ENCODE results near the gene CDK16.

The CDK16 gene

DNA sequence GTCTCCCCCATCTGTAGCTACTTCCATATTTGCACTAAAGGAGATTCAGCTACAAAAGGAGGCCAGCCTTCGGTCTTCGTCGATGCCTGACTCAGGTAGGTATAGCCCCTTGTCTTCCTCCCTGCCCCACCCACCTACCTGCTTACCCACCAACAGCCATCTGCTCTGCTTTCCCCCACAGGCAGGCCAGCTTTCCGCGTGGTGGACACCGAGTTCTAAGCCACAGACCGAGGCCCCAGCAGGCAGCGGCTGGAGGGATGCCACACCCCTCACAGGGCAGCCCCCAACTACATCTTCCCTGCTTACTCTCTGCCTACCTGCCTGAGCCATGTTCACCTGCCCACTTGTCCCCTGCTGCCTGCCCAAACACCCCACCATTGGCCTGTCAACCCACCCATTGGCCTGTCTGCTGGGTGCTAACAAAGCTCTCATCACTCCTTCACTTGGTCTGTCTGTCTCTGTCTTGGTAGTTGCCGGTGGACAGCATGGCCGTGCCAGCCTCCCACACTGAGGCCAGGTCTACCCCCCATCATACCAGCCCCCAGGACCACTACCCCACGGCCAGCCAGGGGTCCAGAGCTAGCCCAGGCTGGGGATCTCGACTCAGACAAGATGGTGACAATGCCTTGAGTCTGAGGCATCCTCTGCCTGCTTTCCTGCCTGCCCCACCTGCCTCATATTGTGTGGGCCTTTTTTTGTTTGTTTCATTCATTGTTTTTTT lies 10.2 kb downstream of the CDK16 start:
- no peak for FAIRE-seq

DNA sequence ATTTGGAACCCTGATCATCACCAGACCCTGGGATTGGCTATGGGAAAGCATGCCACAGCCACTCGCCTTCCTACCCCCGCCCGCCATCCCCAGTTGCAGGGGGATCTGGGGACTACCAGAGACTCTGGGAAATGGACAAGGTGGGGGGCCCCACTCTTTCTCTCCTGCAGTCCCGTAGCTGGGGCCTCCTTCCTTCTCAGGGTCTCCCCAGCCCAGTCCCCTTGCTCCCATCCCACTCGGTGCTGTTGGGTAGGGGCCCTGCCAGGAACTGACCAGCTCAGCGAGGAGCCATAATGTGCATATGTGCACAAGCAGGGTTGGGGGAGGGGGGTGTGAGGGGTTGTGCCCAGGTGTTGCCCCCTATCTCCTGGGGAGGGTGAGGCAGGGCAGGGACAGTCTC lies 10.9 kb downstream of the CDK16 start:
- FAIRE-seq, result no peak

DNA sequence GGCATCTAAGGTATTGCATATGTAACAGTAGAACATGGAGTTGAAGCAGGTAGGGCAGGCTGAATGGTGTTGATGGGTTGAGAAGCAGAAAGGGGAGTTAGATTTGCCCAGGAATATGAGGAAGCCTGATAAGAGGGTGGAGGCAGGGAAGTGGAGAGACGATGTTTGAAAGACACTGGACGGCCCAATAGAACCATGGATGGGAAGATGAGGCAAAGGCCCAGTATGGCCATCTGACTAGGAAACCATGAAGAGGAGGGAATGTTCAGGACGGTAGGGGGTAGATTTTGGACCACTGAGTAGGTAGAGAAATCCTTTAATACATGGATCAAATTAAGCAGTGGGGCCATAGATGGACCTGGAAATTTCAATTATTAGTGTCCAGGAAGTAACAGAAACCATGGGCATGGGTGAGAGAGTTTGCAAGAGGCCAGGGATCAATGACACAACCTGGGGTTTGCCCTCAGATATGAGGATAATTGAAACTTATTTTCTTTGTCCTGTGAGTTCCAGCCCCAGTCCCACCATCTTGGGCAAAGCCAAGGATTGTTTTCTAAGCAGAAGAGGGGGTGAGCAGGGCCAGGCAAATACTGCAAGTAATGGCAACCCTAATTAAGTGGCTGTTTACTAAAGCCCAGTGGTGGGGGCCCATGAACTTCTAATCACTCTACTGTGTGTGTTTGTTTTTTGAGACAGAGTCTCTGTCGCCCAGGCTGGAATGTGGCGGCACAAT lies 11.8 kb downstream of the CDK16 start:
- no peak for FAIRE-seq

DNA sequence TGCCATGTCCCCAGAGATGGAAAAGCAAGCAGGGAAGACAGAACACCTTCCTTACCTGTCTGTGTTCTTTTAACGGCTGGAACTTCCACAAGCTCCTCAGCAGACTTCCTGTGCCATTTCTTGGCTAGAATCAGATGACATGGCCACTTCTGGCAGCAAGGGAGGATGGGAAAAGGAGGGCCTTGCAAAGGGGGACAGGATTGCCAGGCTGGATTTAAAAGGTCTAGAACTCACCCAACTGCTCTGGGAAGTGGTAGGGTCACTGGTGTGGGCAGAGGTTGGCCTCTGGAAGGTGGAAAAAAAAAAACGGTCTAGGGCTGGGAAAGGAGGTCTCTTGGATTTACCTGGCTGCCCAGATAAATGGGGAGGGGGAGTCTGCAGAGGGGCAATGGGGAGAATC lies 12.7 kb downstream of the CDK16 start:
- FAIRE-seq, result no peak

DNA sequence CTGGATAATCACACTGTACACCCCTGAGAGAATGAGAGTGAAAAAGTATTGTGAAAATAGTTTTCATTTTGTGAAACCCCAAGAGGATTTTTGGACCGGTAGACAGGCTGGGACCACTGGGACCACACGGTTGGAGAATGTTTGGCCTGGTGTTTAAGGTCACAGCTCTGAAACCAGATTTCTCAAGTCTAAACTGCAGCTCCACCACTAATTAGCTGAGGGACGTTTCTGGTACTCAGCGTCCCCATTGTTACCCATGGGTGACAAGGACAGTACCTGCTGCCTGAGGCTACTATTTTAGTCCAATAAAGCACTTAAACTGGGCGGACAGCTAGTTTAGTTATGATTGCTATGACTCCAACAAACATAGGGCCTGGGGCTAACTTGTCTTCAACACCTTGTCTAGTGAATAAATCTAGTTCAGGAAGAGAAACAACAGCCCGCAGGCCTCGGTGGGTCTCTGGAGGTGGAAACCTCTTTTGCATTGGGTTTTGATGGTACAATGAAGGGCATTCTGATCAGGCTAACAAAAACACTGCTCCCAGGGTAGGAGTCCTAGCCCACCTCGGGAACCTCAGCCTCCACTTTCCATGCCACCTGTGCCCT lies 13.8 kb downstream of the CDK16 start:
- no peak for FAIRE-seq

DNA sequence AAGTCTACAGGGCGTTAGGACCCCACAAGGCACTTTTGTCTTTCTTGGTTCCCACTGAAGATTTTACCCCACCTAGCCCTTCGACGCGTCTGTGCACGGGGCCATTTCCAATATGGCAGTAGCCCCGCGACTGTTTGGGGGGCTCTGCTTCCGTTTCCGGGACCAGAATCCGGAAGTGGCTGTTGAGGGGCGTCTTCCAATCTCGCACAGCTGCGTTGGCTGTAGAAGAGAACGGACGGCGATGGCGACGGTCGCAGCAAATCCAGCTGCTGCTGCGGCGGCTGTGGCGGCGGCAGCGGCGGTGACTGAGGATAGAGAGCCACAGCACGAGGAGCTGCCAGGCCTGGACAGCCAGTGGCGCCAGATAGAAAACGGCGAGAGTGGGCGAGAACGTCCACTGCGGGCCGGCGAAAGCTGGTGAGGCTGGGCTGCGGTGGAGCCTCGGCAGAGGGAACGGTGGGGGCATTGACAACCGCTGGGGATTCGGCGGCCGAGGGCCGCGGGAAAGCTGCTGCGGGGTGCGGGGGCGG lies 14.4 kb downstream of the CDK16 start, which contains the start of gene USP11:
TSS of gene USP11 (plus strand) at position 207 of the 530 bp plus-strand sequence. CDS start at position 242, 35 bp downstream.
- FAIRE-seq, result no peak

DNA sequence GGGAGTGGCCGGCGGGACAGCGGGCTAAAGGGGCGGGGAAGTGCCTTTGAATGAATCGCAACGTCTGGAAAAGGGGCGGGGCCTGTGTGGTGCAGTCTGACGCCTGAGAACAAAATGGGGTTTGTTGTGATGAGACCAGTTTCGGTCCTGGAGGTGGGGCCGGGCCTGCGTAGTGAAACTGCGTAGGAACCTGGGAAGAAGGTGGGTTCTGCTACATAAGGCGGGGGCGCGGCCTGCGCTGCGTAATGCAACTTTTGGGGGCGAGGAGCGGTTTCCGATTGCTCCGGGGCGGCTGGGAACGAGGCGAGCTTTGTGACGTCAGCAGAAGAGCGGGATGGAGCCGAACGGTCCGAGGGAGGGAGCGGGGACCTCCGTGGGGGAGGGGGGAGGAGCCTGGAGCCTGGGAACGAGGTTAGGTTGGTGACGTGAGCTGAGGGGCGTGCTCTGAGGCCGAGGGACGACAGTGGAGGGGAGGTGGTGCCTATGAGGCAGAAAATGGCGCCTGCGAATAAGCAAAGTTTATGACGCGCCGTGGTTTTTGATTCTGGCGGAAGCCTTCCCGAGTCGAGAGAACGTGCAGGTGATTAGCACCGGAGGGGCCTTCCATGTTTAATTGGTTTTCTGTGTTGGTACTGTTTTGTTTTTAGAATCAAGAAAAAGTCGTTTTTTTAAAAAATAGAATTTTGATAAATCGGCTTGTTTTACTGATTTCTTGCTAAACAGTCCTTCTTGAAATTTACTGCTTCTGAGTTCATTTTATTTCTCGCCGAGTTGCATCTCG lies 15.0 kb downstream of the CDK16 start:
- FAIRE-seq, result no peak

DNA sequence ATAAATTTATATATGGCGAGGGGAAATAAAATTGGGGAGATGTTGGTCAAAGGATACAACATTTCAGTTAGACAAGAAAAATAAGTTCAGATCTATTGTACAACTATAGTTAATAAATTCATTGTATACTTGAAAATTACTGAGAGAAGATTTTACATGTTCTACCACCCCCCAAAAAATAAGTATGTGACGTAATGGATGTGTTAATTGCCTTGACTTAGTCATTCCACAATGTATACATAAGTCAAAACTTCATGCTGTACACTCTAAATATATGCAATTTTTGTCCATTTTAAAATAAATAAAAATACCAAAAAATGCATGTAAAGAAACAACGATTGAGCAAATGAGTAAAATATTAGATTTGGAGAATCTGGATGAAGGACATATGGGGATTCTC lies 16.1 kb downstream of the CDK16 start:
- FAIRE-seq, result no peak

DNA sequence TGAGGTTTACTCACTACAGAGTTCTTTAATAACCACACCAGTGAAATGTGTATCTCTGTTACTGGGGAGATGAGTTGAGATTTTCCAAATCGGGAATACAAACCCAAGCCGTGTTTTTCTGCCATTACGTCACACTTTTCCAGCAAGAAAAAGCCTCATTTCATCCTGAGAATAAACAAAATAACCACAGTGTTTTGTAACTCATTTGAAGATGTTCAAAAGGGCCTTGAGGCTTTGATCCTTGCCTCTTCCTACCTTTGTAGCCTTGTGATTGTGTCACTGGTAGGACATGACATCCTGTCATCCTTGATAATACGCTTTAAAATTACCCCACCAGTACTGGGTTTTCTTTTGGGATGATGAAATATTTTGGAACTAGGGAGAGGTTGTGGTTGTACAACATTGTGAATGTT lies 17.2 kb downstream of the CDK16 start:
- no peak for FAIRE-seq

DNA sequence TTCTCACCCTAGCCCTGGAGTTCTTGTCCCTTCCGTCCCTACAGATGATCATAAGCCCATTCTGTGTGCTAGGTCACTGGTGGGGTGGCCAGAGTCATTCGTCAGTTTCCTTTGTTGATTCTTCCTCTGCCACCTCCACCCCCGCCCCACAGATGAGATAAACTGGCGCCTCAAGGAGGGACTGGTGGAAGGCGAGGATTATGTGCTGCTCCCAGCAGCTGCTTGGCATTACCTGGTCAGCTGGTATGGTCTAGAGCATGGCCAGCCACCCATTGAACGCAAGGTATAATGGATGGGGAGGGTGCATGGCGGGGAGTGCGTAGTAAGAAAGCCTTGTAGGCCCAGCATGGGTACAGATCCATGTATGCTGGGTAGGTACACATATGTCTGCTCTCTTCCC lies 20.7 kb downstream of the CDK16 start:
- no peak for FAIRE-seq

DNA sequence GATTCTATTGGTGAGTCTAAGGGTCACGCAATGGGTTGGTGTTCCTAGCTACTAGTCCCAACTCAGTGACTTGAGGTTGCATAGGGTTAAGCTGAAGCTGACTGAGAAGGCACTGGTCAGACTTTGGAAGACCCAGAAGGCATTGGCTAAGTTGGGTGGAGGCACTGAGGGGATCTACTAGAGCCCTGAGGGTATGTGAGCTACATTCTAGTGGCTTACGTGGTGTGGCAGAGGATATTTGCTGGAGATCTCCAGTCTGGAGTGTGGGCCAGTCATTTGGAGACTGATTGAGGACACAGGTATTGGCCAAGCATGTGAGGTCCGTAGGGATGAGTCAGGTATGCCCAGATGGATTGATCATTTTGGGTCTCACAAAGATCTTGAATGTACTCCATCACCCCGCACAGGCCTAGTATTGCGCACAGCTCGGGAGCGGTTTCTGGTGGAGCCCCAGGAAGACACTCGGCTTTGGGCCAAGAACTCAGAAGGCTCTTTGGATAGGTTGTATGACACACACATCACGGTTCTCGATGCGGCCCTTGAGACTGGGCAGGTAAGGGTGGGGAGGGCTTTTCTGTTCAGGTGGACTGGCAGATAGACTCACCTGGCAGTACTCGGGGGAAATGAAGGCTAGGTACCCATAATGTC lies 21.5 kb downstream of the CDK16 start:
- no peak for FAIRE-seq

DNA sequence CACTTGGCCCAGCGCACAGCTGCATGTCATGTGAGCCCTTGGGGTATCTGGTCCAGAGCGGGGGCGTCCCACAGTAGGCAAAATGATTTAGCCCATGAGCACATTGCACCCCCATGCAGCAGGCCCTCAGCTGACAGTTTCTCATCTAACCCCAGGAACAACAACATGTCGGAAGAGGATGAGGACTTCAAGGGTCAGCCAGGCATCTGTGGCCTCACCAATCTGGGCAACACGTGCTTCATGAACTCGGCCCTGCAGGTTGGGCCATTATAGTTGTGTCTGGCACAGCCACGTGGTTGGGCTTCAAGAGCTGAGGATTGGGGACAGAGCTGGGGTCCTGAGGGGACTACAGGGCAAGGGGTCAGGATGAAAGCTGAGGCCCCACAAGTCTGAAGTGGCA lies 22.1 kb downstream of the CDK16 start:
- FAIRE-seq, result no peak

DNA sequence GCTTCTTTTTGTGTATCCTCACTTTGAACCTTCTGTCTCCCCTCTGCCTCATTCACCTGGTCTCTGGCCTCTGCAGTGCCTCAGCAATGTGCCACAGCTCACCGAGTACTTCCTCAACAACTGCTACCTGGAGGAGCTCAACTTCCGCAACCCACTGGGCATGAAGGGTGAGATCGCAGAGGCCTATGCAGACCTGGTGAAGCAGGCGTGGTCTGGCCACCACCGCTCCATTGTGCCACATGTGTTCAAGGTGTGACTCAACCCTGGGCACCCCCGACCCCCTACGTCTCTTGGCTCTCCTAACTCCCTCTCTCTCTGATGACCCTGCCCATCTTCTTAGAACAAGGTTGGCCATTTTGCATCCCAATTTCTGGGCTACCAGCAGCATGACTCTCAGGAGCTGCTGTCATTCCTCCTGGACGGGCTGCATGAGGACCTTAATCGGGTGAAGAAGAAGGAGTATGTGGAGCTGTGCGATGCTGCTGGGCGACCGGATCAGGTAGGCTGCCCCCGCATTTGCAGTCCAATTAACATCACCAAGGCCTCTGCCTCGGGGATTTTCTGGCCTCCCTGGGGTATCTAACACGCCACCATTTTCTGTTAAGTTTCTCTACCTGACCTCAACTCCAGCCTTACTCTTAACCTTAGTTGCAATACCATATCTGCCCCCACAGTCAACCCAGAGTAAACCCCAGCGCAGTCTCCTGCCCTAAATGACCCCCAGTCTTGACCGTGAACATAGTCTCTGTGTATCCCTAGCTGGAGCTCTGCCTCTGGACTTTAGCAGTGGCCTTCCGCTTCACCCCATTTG lies 22.9 kb downstream of the CDK16 start:
- FAIRE-seq, result no peak

DNA sequence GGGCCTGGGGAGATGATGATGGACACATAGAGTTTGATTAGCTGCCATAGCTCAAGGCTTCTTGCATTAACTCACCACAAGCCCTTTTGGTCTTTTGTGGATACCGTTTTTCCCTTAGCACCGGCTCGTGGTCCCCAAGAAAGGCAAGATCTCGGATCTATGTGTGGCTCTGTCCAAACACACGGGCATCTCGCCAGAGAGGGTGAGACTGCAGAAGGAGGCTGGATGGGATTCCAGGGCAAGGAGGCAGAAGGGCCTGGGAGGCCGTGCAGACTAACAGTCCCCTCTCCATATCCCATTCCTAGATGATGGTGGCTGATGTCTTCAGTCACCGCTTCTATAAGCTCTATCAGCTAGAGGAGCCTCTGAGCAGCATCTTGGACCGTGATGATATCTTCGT lies 23.8 kb downstream of the CDK16 start:
- FAIRE-seq, result no peak

DNA sequence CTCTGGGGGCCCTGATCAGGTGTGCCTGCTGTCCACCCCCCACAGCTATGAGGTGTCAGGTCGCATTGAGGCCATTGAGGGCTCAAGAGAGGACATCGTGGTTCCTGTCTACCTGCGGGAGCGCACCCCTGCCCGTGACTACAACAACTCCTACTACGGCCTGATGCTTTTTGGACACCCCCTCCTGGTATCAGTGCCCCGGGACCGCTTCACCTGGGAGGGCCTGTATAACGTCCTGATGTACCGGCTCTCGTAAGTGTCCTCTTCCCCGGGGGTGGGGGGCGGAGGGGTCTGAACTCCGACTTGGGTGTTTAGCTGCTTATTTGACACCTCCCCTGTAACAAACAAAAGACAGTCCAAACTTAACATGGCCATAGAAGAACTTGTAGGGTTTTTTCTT lies 24.9 kb downstream of the CDK16 start:
- no peak for FAIRE-seq

DNA sequence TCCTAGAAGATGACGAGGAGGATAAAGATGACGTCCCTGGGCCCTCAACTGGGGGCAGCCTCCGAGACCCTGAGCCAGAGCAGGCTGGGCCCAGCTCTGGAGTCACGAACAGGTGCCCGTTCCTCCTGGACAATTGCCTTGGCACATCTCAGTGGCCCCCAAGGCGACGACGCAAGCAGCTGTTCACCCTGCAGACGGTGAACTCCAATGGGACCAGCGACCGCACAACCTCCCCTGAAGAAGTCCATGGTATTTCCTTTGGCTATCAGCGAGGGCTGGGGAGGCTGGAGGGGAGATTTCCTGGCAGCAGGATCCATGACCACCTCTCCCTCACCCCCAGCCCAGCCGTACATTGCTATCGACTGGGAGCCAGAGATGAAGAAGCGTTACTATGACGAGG lies 26.2 kb downstream of the CDK16 start:
- FAIRE-seq, result no peak

DNA sequence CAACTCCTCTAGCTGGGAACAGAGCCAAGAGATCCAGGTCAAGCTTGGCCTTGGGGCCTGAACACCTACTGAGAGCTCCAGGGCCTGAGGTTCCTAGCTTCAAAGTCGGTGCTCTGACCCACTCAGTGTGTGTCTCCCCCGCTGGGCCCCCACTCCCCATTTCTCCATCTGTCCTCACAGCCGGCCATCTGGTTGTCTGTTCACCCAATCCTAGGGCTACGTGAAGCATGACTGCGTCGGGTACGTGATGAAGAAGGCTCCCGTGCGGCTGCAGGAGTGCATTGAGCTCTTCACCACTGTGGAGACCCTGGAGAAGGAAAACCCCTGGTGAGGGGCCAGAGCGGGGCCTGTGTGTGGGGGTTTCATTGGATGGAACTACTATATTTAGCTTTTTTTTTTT lies 26.7 kb downstream of the CDK16 start:
- no peak for FAIRE-seq

DNA sequence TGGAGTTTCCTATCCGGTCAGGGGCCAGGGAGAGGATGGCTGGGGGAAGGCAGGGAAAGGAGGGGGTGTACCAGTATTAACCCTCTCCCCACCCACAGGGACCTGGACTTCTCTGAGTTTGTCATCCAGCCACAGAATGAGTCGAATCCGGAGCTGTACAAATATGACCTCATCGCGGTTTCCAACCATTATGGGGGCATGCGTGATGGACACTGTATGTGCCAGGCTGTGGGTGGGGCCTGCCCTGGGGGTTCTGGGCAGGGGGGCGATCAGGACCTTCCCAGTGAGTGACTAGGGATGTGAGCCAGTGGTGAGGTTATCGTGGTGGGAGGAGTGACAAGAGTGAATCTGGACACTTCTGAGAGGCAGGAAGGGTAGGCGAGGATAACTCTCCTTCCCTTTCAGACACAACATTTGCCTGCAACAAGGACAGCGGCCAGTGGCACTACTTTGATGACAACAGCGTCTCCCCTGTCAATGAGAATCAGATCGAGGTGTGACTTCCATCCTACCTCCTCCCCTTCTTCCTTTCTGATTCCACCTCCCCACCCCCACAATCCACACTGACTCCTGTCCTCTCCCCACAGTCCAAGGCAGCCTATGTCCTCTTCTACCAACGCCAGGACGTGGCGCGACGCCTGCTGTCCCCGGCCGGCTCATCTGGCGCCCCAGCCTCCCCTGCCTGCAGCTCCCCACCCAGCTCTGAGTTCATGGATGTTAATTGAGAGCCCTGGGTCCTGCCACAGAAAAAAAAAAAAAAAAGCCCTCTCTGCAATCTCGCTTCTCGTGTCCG lies 28.9 kb downstream of the CDK16 start:
- no peak for FAIRE-seq

DNA sequence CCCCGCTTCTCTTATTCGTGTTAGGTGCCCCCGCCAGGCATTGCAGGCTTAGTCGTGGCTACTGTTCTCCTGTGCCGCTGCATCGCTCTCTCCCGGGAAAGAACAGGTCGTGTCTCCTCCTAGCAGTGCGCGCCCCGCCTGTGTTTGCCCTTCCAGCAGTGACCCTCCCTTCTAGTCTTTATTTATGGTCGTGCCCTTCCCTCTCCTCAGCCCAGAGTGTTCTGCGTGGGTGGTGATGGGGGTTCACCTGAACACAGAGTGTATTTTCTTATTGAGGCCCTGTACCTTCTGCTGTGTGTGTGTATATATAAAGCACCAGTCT lies 29.5 kb downstream of the CDK16 start:
- no peak for FAIRE-seq

DNA sequence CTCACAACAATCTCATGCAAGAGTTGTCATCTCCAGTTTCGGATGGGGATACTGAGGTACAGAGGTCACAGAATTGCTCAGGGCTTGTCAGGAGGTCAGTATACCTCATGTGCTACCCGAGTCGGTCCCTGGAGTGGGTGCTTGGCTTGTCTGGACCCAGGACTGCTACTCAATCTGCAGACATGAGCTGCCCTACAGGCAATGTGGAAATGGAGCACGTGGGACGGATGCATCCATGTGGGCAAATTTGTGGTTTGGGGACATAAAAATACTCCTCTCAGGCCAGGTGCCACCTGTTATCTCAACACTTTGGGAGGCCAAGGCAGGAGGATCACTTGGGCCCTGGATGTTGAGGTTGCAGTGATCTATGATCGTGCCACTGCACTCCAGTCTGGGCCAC lies 30.1 kb downstream of the CDK16 start:
- FAIRE-seq, result no peak

DNA sequence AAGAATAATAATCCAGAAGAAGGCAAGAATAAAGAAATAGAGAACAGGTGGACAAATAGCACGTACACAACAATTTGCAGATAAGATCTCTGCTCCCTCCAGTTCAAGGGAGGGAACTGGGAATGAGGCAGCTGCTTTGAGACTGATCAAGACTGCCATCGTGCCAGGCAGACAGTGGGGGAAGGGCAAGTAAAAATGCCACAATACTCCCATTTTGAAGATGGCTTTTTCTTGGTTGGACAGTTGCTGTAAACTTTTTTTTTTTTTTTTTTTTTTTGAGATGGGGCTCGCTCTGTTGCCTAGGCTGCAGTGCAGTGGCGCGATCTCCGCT lies 31.5 kb downstream of the CDK16 start:
- no peak for FAIRE-seq

All from islet of Langerhans (tissue), 1 donor.